HG02943 (cell line): ENCODE results near the gene RNH1.
A peak's percentile ranks its signal among the peaks of the same experiment; 100 is the strongest.

Source experiments
- ATAC-seq: cut with Tn5 transposase; IDR thresholded peaks from one replicate; pipeline ENCODE4 v1.9.1; 2021; ENCODE audit warnings: mild to moderate bottlenecking, low read depth, moderate library complexity; ENCODE audit not compliant: unreplicated experiment

The RNH1 gene

DNA sequence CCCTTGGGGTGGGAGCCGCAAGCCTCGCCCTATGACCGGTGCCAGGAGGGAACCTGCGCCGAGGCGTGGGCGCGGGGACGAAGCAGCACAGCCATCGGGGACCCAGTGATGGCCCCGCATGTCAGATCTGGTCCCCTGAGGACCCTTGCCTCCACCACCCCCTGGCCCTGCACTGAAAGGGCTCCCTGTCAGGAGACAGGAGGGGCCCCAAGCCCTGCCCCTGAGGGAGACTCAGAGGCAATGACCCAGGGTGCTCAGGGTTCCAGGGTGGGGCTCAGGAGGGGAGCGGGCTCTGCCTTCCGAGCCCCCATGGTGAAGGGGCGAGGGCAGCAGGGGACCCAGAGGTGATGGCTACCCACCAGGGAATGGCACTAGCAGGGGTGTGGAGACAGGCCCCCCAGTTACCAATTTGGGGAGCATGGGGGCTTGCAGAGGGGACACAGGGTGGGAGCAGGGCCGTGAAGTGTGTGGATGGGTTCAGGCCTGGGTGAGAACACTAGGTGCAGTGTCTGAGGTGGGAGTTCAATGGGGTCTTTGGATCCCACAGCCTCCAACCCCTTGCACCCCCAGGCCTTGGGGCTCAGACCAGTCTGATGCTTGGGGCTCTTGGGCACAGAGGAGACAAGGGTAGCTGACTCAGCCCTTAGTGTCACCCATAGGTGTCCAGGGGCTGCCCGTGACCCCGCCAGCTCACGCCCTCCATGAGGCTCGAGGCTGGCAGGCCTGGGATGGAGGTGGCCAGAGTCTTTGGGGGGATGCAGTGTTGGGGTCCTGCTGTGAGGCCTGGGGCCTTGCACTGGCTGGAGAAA lies 30.8 kb upstream of the RNH1 start:
- ATAC-seq: no peak

- peak; percentile 40 for ATAC-seq
Observed at GRCh38 chr11:536841-537621, 30.0 kb upstream of the RNH1 start, which contains the start of gene LRRC56. Gene LRRC56, plus strand, starts transcription at chr11:537527. Its CDS starts 3,158 bp downstream, at chr11:540685.

DNA sequence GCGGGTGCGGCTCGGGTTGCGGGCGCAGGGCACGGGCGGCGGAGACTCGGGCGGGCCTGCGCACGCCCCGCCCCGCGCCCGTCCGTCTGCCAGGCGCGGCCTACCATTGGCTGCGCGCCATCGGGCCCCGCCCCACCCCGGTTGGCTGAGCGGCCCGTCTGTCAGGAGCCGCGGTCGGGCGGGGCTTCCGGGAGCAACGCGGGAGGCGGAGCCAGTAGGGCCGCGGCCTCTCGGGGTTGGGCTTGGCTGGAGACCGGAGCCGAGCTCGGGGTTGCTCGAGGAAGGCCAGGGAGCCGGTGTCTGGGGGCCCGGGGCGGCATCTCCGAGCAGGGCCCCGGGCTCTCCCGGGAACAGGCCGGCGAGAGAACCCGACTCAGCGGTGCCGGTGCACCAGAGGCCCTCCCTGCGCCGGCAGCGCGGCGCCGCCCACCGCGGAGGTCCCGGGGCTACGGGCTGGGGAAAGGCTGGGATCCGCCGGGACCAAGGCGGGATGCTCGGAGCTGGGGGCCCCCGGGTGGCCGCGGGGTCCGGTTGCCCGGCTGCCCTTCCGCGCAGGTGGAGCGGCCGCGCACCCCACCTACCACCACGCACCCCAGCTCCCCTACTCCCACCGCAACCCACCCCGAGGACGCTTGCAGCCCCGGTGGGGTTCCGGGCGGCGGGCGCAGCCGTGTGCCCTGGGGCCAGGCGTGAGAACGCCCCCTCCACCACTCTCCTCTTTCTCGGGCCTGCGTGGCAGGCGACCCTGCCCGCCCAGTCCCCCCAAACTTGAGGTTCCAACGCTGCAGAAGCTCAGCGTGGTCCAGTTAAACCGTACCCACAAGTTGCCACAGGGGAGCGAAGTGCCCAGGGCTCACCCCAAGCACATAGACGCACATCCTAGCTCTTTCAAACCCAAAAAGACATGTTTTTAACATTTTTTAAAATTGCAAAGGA lies 28.7 kb upstream of the RNH1 start, which contains the start of gene HRAS:
Gene HRAS, minus strand, starts transcription at position 58 of the 936 bp plus-strand sequence.
- ATAC-seq: peak; percentile 58

- ATAC-seq: no peak
Observed at GRCh38 chr11:535210-535518, 28.1 kb upstream of the RNH1 start.

DNA sequence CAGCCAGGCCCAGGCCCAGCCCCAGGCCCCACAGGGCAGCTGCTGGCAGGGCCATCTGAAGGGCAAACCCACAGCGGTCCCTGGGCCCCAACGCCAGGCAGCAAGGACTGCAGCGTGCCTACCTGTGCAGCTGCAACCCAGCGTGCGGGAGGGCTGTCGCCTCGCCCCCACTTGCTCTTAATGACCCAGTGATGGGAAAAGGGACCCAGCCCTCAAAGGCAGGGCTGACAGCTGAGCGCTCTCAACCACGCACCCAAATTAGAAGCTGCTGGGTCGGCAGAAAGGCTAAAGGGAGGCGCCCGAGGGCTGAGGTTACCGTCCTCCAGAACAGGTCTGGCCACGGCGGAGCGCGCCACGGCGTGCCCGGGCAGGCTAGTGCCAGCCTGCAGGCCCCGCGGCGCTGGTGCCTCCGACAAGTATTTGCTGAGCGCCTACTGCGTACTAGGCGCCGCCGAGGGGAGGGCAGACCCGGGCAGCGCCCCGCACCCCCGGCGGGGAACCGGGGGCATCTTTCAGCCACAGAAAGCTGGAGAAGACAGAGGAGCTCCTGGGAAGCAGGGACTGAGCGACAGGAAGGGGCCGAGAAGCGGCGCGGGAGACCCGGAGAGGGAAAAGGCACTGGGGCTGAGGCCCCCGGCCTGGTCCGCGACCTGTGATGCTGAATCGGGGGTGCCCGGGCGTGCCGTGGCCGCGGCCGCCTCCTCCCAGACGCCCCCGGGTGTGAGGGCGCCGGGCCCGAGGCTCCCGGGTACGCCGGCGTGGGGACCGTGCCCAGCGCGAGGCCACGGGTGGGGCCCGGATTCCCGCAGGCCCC lies 27.6 kb upstream of the RNH1 start:
- ATAC-seq: no peak

GRCh38 chr11:533586-534395 lies 26.7 kb upstream of the RNH1 start:
- ATAC-seq: no peak

DNA sequence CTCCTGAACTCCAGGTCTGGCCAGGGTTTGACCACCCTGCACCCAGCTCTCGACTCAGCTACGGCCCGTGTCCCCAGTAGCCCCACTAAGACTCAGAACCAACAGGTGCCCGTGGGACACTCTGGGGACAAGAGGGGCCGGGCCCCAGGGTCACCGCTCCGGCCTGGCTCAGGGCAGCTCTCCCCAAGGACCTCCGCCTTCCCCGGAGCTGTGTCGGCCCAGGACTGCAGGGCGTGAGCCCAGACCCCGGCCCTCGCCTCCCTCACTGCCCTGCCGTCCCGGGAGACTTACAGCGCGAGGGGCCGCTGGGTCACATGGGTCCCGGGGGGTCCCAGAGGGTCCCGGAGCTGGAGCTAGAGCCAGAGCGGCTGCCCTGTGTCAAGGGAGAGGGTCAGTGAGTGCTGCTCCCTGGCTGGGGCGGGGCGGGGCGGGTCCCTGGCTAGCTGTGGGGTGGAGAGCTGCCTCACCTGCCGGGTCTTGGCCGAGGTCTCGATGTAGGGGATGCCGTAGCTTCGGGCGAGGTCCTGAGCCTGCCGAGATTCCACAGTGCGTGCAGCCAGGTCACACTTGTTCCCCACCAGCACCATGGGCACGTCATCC lies 26.0 kb upstream of the RNH1 start:
- ATAC-seq: no peak

- no peak for ATAC-seq
Observed at GRCh38 chr11:532527-532985, 25.5 kb upstream of the RNH1 start.

DNA sequence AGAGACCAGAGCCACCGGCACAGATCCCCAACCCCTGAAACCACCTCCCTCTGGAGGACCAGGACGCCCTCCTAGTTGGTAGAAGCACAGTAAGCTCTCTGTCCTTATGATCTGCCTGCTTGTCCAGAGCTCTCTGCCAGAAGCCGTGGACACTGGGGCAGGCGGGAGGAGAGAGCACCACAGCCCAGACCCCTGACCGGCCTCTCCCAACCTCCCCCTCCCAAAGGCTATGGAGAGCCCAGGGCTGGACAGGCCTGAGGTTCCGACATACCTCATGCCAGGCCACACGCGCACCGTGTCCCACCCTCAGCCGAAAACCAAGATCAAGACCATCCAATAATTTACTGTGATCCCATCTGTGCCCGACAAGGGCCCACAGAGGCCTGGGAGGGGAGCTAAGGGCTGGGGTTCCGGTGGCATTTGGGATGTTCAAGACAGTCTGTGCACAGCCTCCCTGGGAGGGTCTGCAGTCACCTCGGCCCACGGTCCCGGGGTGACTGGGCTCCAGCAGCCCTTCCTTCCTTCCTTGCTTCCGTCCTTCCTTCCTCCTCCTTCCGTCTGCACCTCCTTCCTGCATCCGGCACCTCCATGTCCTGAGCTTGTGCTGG lies 25.0 kb upstream of the RNH1 start:
- no peak for ATAC-seq

DNA sequence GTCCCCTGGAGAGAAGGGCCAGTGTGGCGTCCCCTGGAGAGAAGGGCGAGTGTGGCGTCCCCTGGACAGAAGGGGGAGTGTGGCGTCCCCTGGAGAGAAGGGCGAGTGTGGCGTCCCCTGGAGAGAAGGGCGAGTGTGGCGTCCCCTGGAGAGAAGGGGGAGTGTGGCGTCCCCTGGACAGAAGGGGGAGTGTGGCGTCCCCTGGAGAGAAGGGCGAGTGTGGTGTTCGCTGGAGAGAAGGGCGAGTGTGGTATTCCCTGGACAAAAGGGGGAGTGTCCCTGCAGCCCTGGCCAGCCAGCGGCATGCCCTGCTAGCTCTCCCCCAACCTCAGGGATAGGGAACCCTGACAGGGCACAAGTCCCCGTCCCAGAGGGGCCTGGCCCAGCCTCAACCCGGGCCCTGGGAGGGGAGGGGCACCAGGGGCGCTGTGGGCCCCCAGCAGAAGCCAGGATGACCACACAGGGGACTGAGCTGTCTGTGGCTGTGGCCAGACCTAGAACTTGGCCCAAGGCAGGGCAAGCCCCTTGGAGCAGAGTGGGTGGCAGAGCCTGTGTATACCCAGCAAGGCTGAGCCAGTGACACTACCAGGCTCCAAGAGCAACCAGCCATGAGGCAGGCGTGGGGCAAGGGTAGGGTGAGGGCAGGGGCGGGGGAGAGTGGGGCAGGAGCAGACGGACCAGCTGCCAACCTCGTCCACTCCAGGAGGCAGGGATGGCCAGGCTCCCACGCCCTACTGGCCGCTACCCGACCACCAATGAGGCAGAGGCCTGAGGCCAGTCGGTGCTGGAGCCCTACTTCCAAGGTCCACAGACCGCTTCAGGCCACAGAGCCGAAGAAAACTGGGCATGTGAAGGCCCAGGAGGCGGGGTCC lies 24.2 kb upstream of the RNH1 start:
- no peak for ATAC-seq

GRCh38 chr11:529728-530411 lies 22.8 kb upstream of the RNH1 start:
- ATAC-seq: no peak

GRCh38 chr11:528815-529727 lies 22.0 kb upstream of the RNH1 start:
- no peak for ATAC-seq

GRCh38 chr11:528166-528814 lies 21.2 kb upstream of the RNH1 start:
- no peak for ATAC-seq

- no peak for ATAC-seq
Observed at GRCh38 chr11:526192-526591, 19.1 kb upstream of the RNH1 start.

- no peak for ATAC-seq
Observed at GRCh38 chr11:521177-521688, 14.2 kb upstream of the RNH1 start.
